PC-3 (cell line): Measurements from ENCODE around the gene NMD3.
"Not testable (repeated sequence)": the region's sequence is repeated elsewhere in the genome, so short reads cannot be mapped to it uniquely, and the experiment has no call there.

Experiments
- CTCF ChIP-seq: fragments of 300-600 bp; sonication (generic); conservative IDR thresholded peaks from 2 replicates; pipeline ENCODE4 v1.5.1; 2017; ENCODE audit warnings: antibody characterized with exemption, low read depth, mild to moderate bottlenecking, low read length
- EZH2 ChIP-seq: fragments of 300-600 bp; sonication (generic); IDR thresholded peaks from one replicate; pipeline ENCODE4 v1.6.1; 2017; ENCODE audit warnings: antibody characterized with exemption, mild to moderate bottlenecking, low read length; ENCODE audit not compliant: unreplicated experiment
- EZH2phosphoT487 ChIP-seq: fragments of 300-600 bp; sonication (generic); IDR thresholded peaks from 2 replicates; pipeline ENCODE4 v1.6.1; 2018; ENCODE audit warnings: mild to moderate bottlenecking, antibody characterized with exemption, low read length, borderline replicate concordance

- TF ChIP-seq CTCF, EZH2, EZH2phosphoT487: not testable (repeated sequence)
These were observed 61.3 kb downstream of the NMD3 start for GRCh38 chr3:161282387-161282786.
